ENCODE results near the gene TTC13.

The TTC13 gene

GRCh38 chr1:230867903-230868735 lies 110.5 kb downstream of the TTC13 start, which contains the start of gene C1orf198:
TSS of gene C1orf198 (minus strand) at chr1:230868521. CDS start at chr1:230868512, 9 bp downstream.
- peak; percentile 75 for DNase-seq

DNA sequence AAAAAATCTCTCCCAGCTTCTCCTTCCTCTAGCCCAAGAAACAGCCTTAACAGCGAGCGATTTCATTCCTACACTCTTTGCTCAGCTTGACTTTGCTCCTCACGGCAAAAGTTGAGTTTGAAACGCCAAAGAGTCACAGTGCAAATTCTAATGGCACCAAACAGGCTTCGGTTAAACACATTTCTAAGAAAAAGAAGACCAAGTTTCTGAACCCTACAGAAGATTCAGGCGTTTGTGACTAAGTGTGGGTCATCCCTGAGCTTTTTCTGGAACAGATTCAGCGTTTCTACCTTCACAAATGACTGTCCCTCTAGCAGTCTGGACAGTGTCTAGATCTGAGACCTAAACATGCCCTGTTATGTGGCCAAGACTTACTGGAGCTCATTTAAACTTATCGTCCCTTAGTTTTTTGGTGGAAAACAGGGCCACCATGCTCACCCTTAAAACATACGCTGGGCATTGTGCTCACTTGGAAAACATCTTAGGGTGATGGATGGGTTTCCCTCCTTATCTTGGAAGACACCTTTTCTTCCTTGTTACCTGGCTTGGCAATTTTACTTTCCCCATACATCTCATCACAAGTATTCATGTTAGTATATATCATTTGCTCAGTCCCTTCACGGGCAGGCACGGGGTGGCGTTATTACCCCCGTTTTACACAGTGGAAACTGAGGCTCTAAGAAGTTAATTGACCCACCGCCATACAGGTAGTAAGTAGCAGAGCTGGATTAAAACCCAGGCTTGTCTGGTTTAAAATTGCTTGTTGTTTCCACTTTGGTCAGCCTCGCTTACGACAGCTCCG lies 111.4 kb downstream of the TTC13 start:
- no peak for DNase-seq

GRCh38 chr1:230866171-230867070 lies 112.2 kb downstream of the TTC13 start:
- no peak for DNase-seq

- DNase-seq = no peak
Measured at GRCh38 chr1:230865062-230865817, 113.4 kb downstream of the TTC13 start.

DNA sequence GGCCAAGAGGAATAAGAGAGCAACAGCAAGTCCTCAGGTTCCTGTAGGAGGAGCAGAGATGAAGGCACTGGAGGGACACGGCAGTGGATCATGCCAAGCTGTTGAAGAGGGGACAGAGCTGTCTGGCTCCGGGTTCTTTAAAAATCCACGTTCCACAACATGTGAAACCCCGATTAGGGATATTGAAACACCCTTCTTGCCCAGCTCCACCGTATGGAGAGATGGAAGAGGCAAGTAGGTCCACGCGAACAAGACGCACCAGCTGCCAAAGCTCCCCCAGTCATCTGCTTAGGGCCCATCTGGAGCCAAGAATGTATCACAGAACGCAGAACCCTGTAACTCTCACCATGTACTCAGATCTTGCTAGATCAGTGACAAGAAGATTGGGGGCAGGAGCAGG lies 114.2 kb downstream of the TTC13 start:
- no peak for DNase-seq

- DNase-seq = no peak
Measured at GRCh38 chr1:230863449-230863848, 115.2 kb downstream of the TTC13 start.

GRCh38 chr1:230861970-230862595 lies 116.6 kb downstream of the TTC13 start:
- DNase-seq = no peak

GRCh38 chr1:230861489-230861888 lies 117.2 kb downstream of the TTC13 start:
- DNase-seq = no peak

- no peak for DNase-seq
Measured at GRCh38 chr1:230860617-230861384, 117.9 kb downstream of the TTC13 start.

- no peak for DNase-seq
Measured at GRCh38 chr1:230858918-230859729, 119.5 kb downstream of the TTC13 start.

- no peak for DNase-seq
Measured at GRCh38 chr1:230858236-230858820, 120.3 kb downstream of the TTC13 start.

DNA sequence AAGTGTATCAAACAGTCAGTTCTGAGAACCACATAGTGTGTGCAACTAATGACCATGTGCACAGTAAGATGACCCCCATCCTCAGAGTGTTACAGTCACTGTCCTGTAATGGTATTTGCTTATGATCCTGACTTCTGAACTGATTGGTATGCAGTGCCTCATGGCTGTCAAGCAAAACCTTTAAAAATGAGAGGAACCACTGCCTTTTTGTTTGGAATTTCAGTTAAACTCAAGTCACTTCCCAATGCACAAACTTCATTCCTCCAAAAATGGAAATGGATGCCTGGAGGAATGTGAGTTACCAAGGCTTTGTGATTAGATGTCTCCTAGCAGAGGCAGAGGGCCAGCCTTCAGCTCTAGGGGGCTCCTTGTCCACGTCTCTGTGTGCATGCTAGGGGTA lies 120.8 kb downstream of the TTC13 start:
- DNase-seq = no peak

- DNase-seq = no peak
Measured at GRCh38 chr1:230857077-230857476, 121.6 kb downstream of the TTC13 start.

Data from 8988T (cell line).